B cell (primary cell): ENCODE results near the gene GLMN.

Source experiments
- CTCF ChIP-seq: fragments of 200-600 bp; IDR thresholded peaks from one replicate; pipeline ENCODE4 v1.8.0; 2022; ENCODE audit warnings: antibody characterized with exemption, mild to moderate bottlenecking
- EZH2 ChIP-seq: IDR thresholded peaks from 2 replicates; pipeline ENCODE4 v1.6.1; 2012; ENCODE audit warnings: borderline replicate concordance, low read depth, mild to moderate bottlenecking, moderate library complexity, low read length; ENCODE audit not compliant: insufficient read depth, poor library complexity, severe bottlenecking

DNA sequence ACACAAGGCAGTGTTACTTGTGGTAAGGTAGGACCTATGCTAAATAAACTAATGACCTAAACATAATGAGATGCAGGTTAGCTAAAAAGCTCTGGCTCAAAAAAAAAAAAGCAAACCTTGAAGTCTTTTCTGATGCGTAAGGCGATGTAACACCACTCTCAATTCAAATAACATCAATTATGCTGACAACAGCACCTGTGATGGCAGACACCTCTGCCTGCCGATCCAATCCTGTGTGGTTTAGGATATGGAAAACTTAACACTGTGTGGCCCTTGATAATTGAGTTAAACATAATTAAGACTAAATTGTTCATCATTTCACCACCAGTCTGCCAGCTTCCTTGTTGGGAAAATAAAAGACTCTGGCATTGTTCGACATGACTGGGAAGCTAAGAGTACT, 9.2 kb upstream of the GLMN start:
- TF ChIP-seq CTCF: no peak
- TF ChIP-seq EZH2: no peak
